Right ventricle myocardium superior (tissue), 1 donor: ENCODE data around the gene DDTL. TPM values are rescaled to one million over a fixed set of nuclear protein-coding genes. Genes with fewer than 3 reads are reported as not detected.

ENCODE experiments used
- total RNA-seq: library from RNA; stranded (reverse); fragmentation: NEBNext Ultra II Directional; extraction: Animal tissue kit (Norgen Biotek cat#: 25700); gene quantifications from one replicate; pipeline ENCODE4 v1.2.1, GENCODE V29; 2021
- donor health status: DM: no; HTN: yes; CAD: no; lungs with severe emphysema.

The DDTL gene
- total RNA-seq, 1 donor from 2014 or later, result 1.7 TPM

Other genes starting within 250 kb of the DDTL start
- 2.8 TPM for gene ZNF70, start 215.8 kb upstream of the DDTL start, total RNA-seq
- gene VPREB3, start 212.5 kb upstream of the DDTL start, total RNA-seq, result 0.51 TPM
- not detected for gene C22orf15, start 203.9 kb upstream of the DDTL start, total RNA-seq
- 1,600 TPM for gene CHCHD10, start 198.9 kb upstream of the DDTL start, total RNA-seq
- 25.3 TPM for gene MMP11, start 194.0 kb upstream of the DDTL start, total RNA-seq
- gene SMARCB1, start 179.9 kb upstream of the DDTL start, total RNA-seq, result 46.6 TPM
- gene DERL3, start 127.9 kb upstream of the DDTL start, total RNA-seq, result 2.8 TPM
- 19.8 TPM for gene SLC2A11, start 109.0 kb upstream of the DDTL start, total RNA-seq
- 227 TPM for gene MIF, start 72.5 kb upstream of the DDTL start, total RNA-seq
- 3.4 TPM for gene GSTT2B, start 5.7 kb upstream of the DDTL start, total RNA-seq
- gene DDT, start 7.6 kb downstream of the DDTL start, total RNA-seq, result 148 TPM
- 0.62 TPM for gene GSTT2, start 13.2 kb downstream of the DDTL start, total RNA-seq
- not detected for gene GSTT4, start 38.6 kb downstream of the DDTL start, total RNA-seq
- gene CABIN1, start 44.4 kb downstream of the DDTL start, total RNA-seq, result 37.4 TPM
- gene SUSD2, start 214.6 kb downstream of the DDTL start, total RNA-seq, result 2.6 TPM